ENCODE data around the gene CHTOP.

Gene CHTOP

GRCh38 chr1:153613406-153613805 lies 20.5 kb upstream of the CHTOP start:
- TF ChIP-seq, protein P1, sequence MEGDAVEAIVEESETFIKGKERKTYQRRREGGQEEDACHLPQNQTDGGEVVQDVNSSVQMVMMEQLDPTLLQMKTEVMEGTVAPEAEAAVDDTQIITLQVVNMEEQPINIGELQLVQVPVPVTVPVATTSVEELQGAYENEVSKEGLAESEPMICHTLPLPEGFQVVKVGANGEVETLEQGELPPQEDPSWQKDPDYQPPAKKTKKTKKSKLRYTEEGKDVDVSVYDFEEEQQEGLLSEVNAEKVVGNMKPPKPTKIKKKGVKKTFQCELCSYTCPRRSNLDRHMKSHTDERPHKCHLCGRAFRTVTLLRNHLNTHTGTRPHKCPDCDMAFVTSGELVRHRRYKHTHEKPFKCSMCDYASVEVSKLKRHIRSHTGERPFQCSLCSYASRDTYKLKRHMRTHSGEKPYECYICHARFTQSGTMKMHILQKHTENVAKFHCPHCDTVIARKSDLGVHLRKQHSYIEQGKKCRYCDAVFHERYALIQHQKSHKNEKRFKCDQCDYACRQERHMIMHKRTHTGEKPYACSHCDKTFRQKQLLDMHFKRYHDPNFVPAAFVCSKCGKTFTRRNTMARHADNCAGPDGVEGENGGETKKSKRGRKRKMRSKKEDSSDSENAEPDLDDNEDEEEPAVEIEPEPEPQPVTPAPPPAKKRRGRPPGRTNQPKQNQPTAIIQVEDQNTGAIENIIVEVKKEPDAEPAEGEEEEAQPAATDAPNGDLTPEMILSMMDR (conservative IDR thresholded peaks at IDR 0.05; ENCODE audit: low read depth, low read length) = no peak
- no peak overlapping the region for H2AFZ ChIP-seq (ENCODE audit: low read depth)
- H3K79me2 ChIP-seq (ENCODE audit: insufficient read depth, low read depth) = no peaks in the 10 kb centered on the region
- 0 out of 2 replicates have a peak, but pooled peaks cover 3% of the 10 kb centered on the region for H3K27me3 ChIP-seq (ENCODE audit: insufficient read depth, low read depth)
- H3K9ac ChIP-seq = no peak overlapping the region
- no peaks in the 10 kb centered on the region for H3K4me1 ChIP-seq (ENCODE audit: low read depth, poor library complexity, severe bottlenecking)
- H3K4me2 ChIP-seq = no peak overlapping the region
- H3K27ac ChIP-seq = no peak overlapping the region
- H3K36me3 ChIP-seq (ENCODE audit: insufficient read depth) = no peaks in the 10 kb centered on the region
- no peaks in the 10 kb centered on the region for H4K20me1 ChIP-seq (ENCODE audit: insufficient read depth)
- no peak overlapping the region for H3K4me3 ChIP-seq (IDR thresholded peaks at IDR 0.05; ENCODE audit: insufficient read depth, low read depth, low read length)

DNA sequence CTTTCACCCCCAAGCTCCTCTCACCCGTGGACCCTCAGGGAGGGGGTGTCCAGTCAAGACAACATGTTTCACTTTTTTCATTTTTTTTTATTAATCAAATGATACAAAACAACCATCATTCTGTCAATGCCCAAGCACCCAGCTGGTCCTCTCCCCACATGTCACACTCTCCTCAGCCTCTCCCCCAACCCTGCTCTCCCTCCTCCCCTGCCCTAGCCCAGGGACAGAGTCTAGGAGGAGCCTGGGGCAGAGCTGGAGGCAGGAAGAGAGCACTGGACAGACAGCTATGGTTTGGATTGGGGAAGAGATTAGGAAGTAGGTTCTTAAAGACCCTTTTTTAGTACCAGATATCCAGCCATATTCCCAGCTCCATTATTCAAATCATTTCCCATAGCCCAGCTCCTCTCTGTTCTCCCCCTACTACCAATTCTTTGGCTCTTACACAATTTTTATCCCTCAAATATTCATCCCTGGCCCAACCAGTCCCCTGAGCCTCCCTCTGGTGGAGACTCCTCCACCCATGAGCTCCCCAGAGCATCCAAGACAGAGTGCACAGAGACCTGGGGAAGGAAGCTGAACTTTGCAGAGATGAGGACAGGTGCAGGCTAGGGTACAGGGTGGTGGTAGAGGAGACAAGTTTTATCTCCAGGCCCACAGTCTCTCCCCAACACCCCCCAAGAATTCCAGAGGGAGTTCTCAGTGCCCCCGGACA lies 19.5 kb upstream of the CHTOP start:
- H4K20me1 ChIP-seq (ENCODE audit: insufficient read depth) = no peaks in the 10 kb centered on the region
- H3K27me3 ChIP-seq (ENCODE audit: insufficient read depth, low read depth) = 0 out of 2 replicates have a peak, but pooled peaks cover 3% of the 10 kb centered on the region
- H3K4me1 ChIP-seq (ENCODE audit: low read depth, poor library complexity, severe bottlenecking) = no peaks in the 10 kb centered on the region
- TF ChIP-seq, protein P1 (conservative IDR thresholded peaks at IDR 0.05; ENCODE audit: low read depth, low read length) = no peak
- no peak overlapping the region for H2AFZ ChIP-seq (ENCODE audit: low read depth)
- H3K9ac ChIP-seq = no peak overlapping the region
- H3K4me2 ChIP-seq = no peak overlapping the region
- H3K36me3 ChIP-seq (ENCODE audit: insufficient read depth) = no peaks in the 10 kb centered on the region
- H3K79me2 ChIP-seq (ENCODE audit: insufficient read depth, low read depth) = no peaks in the 10 kb centered on the region
- no peak overlapping the region for H3K4me3 ChIP-seq (IDR thresholded peaks at IDR 0.05; ENCODE audit: insufficient read depth, low read depth, low read length)
- H3K27ac ChIP-seq = no peak overlapping the region

DNA sequence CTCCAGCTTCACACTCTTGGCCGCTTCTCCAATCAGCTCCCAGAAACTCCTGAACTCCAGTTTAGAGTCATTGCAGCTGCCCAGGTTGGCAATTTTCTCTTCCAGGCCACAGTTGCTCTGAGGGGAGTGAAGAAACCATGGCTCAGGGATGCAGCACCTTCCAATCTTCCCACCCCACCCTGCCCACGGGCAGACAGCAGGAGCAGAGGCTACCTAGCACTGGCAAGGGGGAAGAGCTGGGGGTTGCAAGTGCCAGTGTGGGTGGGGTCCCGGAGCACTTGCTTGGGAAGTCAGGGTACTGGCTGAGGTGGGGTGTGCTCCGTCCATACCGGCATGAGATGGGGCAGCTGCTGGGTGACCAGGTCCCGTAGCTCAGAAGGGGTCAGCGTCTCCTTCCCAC lies 19.0 kb upstream of the CHTOP start:
- Histone ChIP-seq H3K4me3 (IDR thresholded peaks at IDR 0.05; ENCODE audit: insufficient read depth, low read depth, low read length) (no peak overlapping the region), H3K27me3 (ENCODE audit: insufficient read depth, low read depth) (0 out of 2 replicates have a peak, but pooled peaks cover 3% of the 10 kb centered on the region), H2AFZ (ENCODE audit: low read depth) (no peak overlapping the region), H3K79me2 (ENCODE audit: insufficient read depth, low read depth) (no peaks in the 10 kb centered on the region), H3K4me1 (ENCODE audit: low read depth, poor library complexity, severe bottlenecking) (no peaks in the 10 kb centered on the region), H3K9ac (no peak overlapping the region), H3K27ac (no peak overlapping the region), H3K4me2 (no peak overlapping the region), H3K36me3 (ENCODE audit: insufficient read depth) (no peaks in the 10 kb centered on the region), H4K20me1 (ENCODE audit: insufficient read depth) (no peaks in the 10 kb centered on the region)
- TF ChIP-seq, protein P1 (conservative IDR thresholded peaks at IDR 0.05; ENCODE audit: low read depth, low read length) = no peak

- TF ChIP-seq, protein P1 (conservative IDR thresholded peaks at IDR 0.05; ENCODE audit: low read depth, low read length) = no peak
- H3K4me3 ChIP-seq (IDR thresholded peaks at IDR 0.05; ENCODE audit: insufficient read depth, low read depth, low read length) = no peak overlapping the region
- no peaks in the 10 kb centered on the region for H3K79me2 ChIP-seq (ENCODE audit: insufficient read depth, low read depth)
- H3K27me3 ChIP-seq (ENCODE audit: insufficient read depth, low read depth) = no peaks in the 10 kb centered on the region
- H2AFZ ChIP-seq (ENCODE audit: low read depth) = no peak overlapping the region
- no peak overlapping the region for H3K4me2 ChIP-seq
- no peak overlapping the region for H3K27ac ChIP-seq
- H3K9ac ChIP-seq = no peak overlapping the region
- H3K36me3 ChIP-seq (ENCODE audit: insufficient read depth) = no peaks in the 10 kb centered on the region
- H4K20me1 ChIP-seq (ENCODE audit: insufficient read depth) = no peaks in the 10 kb centered on the region
- no peaks in the 10 kb centered on the region for H3K4me1 ChIP-seq (ENCODE audit: low read depth, poor library complexity, severe bottlenecking)
Measured at GRCh38 chr1:153615406-153615805, 18.5 kb upstream of the CHTOP start.

Data from KMS-11 (cell line).